ENCODE measurements around the gene PLEKHA7. TPM values are rescaled to one million over a fixed set of nuclear protein-coding genes. Genes with fewer than 3 reads are reported as not detected.

Gene PLEKHA7
- total and polyA plus RNA-seq, 8 donors, result 12.8 to 82.3 (median 46.6) TPM

- peaks cover 0 to 4% (median 0%) of the 10 kb centered on the region in 4 donors for H3K36me3 ChIP-seq
- H3K9me3 ChIP-seq, result no peaks in the 10 kb centered on the region
- 75 to 90% (median 83%) methylated on average over 3 to 11 of the region's 11 CpGs for WGBS, 5 donors
- H3K27me3 ChIP-seq, result no peaks in the 10 kb centered on the region
- TF ChIP-seq POLR2A (IDR thresholded peaks at IDR 0.05), result no peak
- TF ChIP-seq CTCF (IDR thresholded peaks at IDR 0.05), result no peak
- no peak for TF ChIP-seq EP300 (IDR thresholded peaks at IDR 0.05)
- TF ChIP-seq POLR2AphosphoS5 (IDR thresholded peaks at IDR 0.05), result no peak
- no peaks in the 10 kb centered on the region for H3K4me1 ChIP-seq
- intact Hi-C loops (cut with DNase I; ENCODE audit: low total_unique reads), result no loop called here
- no peak overlapping the region for H3K4me3 ChIP-seq
- DNase-seq, result no peak
- no peak overlapping the region for H3K27ac ChIP-seq
These were observed 244.2 kb downstream of the PLEKHA7 start for GRCh38 chr11:16770016-16770415.

GRCh38 chr11:16769386-16769785 is 244.8 kb downstream of the PLEKHA7 start:
- Histone ChIP-seq H3K27me3 (no peaks in the 10 kb centered on the region), H3K9me3 (no peaks in the 10 kb centered on the region), H3K27ac (no peak overlapping the region), H3K36me3 (peaks cover 0 to 4% (median 0%) of the 10 kb centered on the region in 4 donors), H3K4me1 (no peaks in the 10 kb centered on the region), H3K4me3 (no peak overlapping the region)
- DNase-seq, result no peak
- WGBS, 5 donors, result 90 to 98% (median 96%) methylated on average over 4 of the region's 4 CpGs
- intact Hi-C loops (cut with DNase I; ENCODE audit: low total_unique reads), result no loop called here
- TF ChIP-seq EP300 (IDR thresholded peaks at IDR 0.05), result no peak
- no peak for TF ChIP-seq POLR2AphosphoS5 (IDR thresholded peaks at IDR 0.05)
- TF ChIP-seq CTCF (IDR thresholded peaks at IDR 0.05), result no peak
- TF ChIP-seq POLR2A (IDR thresholded peaks at IDR 0.05), result no peak

- WGBS, 5 donors, result 85 to 98% (median 90%) methylated on average over 4 of the region's 4 CpGs
- Histone ChIP-seq H3K27ac (no peak overlapping the region), H3K27me3 (no peaks in the 10 kb centered on the region), H3K4me3 (no peak overlapping the region), H3K4me1 (no peaks in the 10 kb centered on the region), H3K9me3 (no peaks in the 10 kb centered on the region), H3K36me3 (peaks cover 0 to 4% (median 0%) of the 10 kb centered on the region in 4 donors)
- intact Hi-C loops (cut with DNase I; ENCODE audit: low total_unique reads), result no loop called here
- TF ChIP-seq POLR2A (IDR thresholded peaks at IDR 0.05) (no peak), EP300 (IDR thresholded peaks at IDR 0.05) (no peak), POLR2AphosphoS5 (IDR thresholded peaks at IDR 0.05) (no peak), CTCF (IDR thresholded peaks at IDR 0.05) (no peak)
- no peak for DNase-seq
These were observed 246.3 kb downstream of the PLEKHA7 start for GRCh38 chr11:16767957-16768356.

GRCh38 chr11:16767137-16767536 is 247.1 kb downstream of the PLEKHA7 start:
- H3K9me3 ChIP-seq, result no peaks in the 10 kb centered on the region
- peaks cover 0 to 4% (median 0%) of the 10 kb centered on the region in 4 donors for H3K36me3 ChIP-seq
- WGBS, 5 donors, result 79 to 95% (median 93%) methylated on average over 4 of the region's 4 CpGs
- H3K4me3 ChIP-seq, result no peak overlapping the region
- no peaks in the 10 kb centered on the region for H3K4me1 ChIP-seq
- H3K27me3 ChIP-seq, result no peaks in the 10 kb centered on the region
- TF ChIP-seq POLR2AphosphoS5 (IDR thresholded peaks at IDR 0.05), result no peak
- TF ChIP-seq POLR2A (IDR thresholded peaks at IDR 0.05), result no peak
- no peak for TF ChIP-seq CTCF (IDR thresholded peaks at IDR 0.05)
- no peak for TF ChIP-seq EP300 (IDR thresholded peaks at IDR 0.05)
- DNase-seq, result no peak
- no peak overlapping the region for H3K27ac ChIP-seq
- intact Hi-C loops (cut with DNase I; ENCODE audit: low total_unique reads), result no loop called here
